Measurements from ENCODE around the gene ABHD18.

DNA sequence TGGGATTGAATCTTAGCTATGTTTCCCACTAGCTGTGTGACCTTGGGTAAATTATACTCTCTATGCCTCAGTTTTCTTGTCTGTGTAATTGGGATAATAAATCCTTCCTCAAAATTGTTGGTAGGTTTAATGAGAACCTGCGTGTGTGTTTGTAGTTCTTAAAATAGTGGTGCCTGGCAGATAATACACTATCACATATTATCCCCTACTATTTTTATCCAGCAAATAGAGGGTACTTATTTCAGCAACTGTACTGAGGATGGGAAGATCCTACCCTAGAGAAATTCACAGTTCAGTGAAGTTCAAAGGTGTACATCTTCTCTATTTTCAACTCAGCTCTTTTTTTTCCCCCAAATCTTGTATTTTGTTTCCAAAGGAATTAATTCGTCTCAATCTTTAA is 17.2 kb downstream of the ABHD18 start:
- TF ChIP-seq CTCF (conservative IDR thresholded peaks at IDR 0.05) (no peak), ZFX (IDR thresholded peaks at IDR 0.05) (no peak)
